ENCODE data around the gene MAP4K3.

The MAP4K3 gene

GRCh38 chr2:39418491-39418890 lies 18.6 kb downstream of the MAP4K3 start:
- TF ChIP-seq ZNF274 (IDR thresholded peaks at IDR 0.05; ENCODE audit: low read depth, low read length): no peak
- TF ChIP-seq SUZ12 (IDR thresholded peaks at IDR 0.05; ENCODE audit: extremely low read depth, insufficient read depth, insufficient read length): no peak
- no peak for TF ChIP-seq YY1 (IDR thresholded peaks at IDR 0.05; ENCODE audit: insufficient read depth, insufficient read length)
- no peak for DNase-seq (ENCODE audit: low read depth, low spot score)
- Histone ChIP-seq H3K4me1 (ENCODE audit: insufficient read depth, insufficient read length) (no peaks in the 10 kb centered on the region), H3K9me3 (ENCODE audit: insufficient read depth, low read length) (no peaks in the 10 kb centered on the region), H3K27me3 (ENCODE audit: insufficient read depth, insufficient read length) (no peaks in the 10 kb centered on the region), H3K4me3 (ENCODE audit: insufficient read length, low read depth) (no peak overlapping the region), H3K36me3 (ENCODE audit: insufficient read depth, insufficient read length, low read length) (no peaks in the 10 kb centered on the region), H3K9ac (ENCODE audit: insufficient read length, low read depth) (no peak overlapping the region)

DNA sequence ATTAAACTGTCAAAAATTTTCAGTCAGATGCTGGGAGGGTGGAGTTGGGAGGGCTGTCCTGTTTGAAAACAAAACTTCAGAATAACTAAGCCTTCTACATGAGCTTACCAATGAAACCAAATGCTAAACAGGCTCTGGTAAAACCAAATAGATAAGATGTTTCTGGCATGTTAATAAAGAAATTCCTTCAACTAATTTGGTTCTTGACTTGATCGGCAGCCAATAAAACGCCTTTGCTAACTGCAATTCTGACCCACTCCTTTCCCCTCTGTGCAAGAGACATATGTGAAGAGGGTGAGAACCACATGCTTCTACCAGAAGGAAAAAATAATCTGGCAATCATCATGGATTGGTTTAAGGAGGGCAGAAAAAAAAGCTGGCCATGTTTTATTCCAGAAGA lies 20.9 kb downstream of the MAP4K3 start:
- DNase-seq (ENCODE audit: low read depth, low spot score): no peak

GRCh38 chr2:39413063-39413737 lies 23.9 kb downstream of the MAP4K3 start:
- Histone ChIP-seq H3K4me3 (ENCODE audit: insufficient read length, low read depth) (no peak overlapping the region), H3K9ac (ENCODE audit: insufficient read length, low read depth) (no peak overlapping the region), H3K4me1 (ENCODE audit: insufficient read depth, insufficient read length) (no peaks in the 10 kb centered on the region), H3K27me3 (ENCODE audit: insufficient read depth, insufficient read length) (no peaks in the 10 kb centered on the region), H3K36me3 (ENCODE audit: insufficient read depth, insufficient read length, low read length) (no peaks in the 10 kb centered on the region), H3K9me3 (ENCODE audit: insufficient read depth, low read length) (no peaks in the 10 kb centered on the region)
- no peak for DNase-seq (ENCODE audit: low read depth, low spot score)
- TF ChIP-seq SUZ12 (IDR thresholded peaks at IDR 0.05; ENCODE audit: extremely low read depth, insufficient read depth, insufficient read length) (no peak), ZNF274 (IDR thresholded peaks at IDR 0.05; ENCODE audit: low read depth, low read length) (no peak), YY1 (IDR thresholded peaks at IDR 0.05; ENCODE audit: insufficient read depth, insufficient read length) (no peak)

More for the DNA sequence above, 20.9 kb downstream of the MAP4K3 start:
- no peak overlapping the region for H3K9ac ChIP-seq (ENCODE audit: insufficient read length, low read depth)
- no peaks in the 10 kb centered on the region for H3K36me3 ChIP-seq (ENCODE audit: insufficient read depth, insufficient read length, low read length)
- H3K9me3 ChIP-seq (ENCODE audit: insufficient read depth, low read length): no peaks in the 10 kb centered on the region
- H3K4me1 ChIP-seq (ENCODE audit: insufficient read depth, insufficient read length): no peaks in the 10 kb centered on the region
- TF ChIP-seq ZNF274 (IDR thresholded peaks at IDR 0.05; ENCODE audit: low read depth, low read length) (no peak), YY1 (IDR thresholded peaks at IDR 0.05; ENCODE audit: insufficient read depth, insufficient read length) (no peak), SUZ12 (IDR thresholded peaks at IDR 0.05; ENCODE audit: extremely low read depth, insufficient read depth, insufficient read length) (no peak)
- no peak overlapping the region for H3K4me3 ChIP-seq (ENCODE audit: insufficient read length, low read depth)
- no peaks in the 10 kb centered on the region for H3K27me3 ChIP-seq (ENCODE audit: insufficient read depth, insufficient read length)

GRCh38 chr2:39411181-39411944 lies 25.7 kb downstream of the MAP4K3 start:
- H3K4me3 ChIP-seq (ENCODE audit: insufficient read length, low read depth): no peak overlapping the region
- H3K9me3 ChIP-seq (ENCODE audit: insufficient read depth, low read length): no peaks in the 10 kb centered on the region
- H3K36me3 ChIP-seq (ENCODE audit: insufficient read depth, insufficient read length, low read length): no peaks in the 10 kb centered on the region
- H3K9ac ChIP-seq (ENCODE audit: insufficient read length, low read depth): no peak overlapping the region
- no peak for TF ChIP-seq ZNF274 (IDR thresholded peaks at IDR 0.05; ENCODE audit: low read depth, low read length)
- TF ChIP-seq SUZ12 (IDR thresholded peaks at IDR 0.05; ENCODE audit: extremely low read depth, insufficient read depth, insufficient read length): no peak
- TF ChIP-seq YY1 (IDR thresholded peaks at IDR 0.05; ENCODE audit: insufficient read depth, insufficient read length): no peak
- DNase-seq (ENCODE audit: low read depth, low spot score): no peak
- H3K27me3 ChIP-seq (ENCODE audit: insufficient read depth, insufficient read length): no peaks in the 10 kb centered on the region
- H3K4me1 ChIP-seq (ENCODE audit: insufficient read depth, insufficient read length): no peaks in the 10 kb centered on the region

- no peak for DNase-seq (ENCODE audit: low read depth, low spot score)
- Histone ChIP-seq H3K27me3 (ENCODE audit: insufficient read depth, insufficient read length) (no peaks in the 10 kb centered on the region), H3K9me3 (ENCODE audit: insufficient read depth, low read length) (no peaks in the 10 kb centered on the region), H3K9ac (ENCODE audit: insufficient read length, low read depth) (no peak overlapping the region), H3K36me3 (ENCODE audit: insufficient read depth, insufficient read length, low read length) (no peaks in the 10 kb centered on the region), H3K4me3 (ENCODE audit: insufficient read length, low read depth) (no peak overlapping the region), H3K4me1 (ENCODE audit: insufficient read depth, insufficient read length) (no peaks in the 10 kb centered on the region)
- no peak for TF ChIP-seq SUZ12 (IDR thresholded peaks at IDR 0.05; ENCODE audit: extremely low read depth, insufficient read depth, insufficient read length)
Observed at GRCh38 chr2:39409697-39410389, 27.2 kb downstream of the MAP4K3 start.

GRCh38 chr2:39408351-39409136 lies 28.5 kb downstream of the MAP4K3 start:
- Histone ChIP-seq H3K9me3 (ENCODE audit: insufficient read depth, low read length) (no peaks in the 10 kb centered on the region), H3K4me1 (ENCODE audit: insufficient read depth, insufficient read length) (no peaks in the 10 kb centered on the region), H3K4me3 (ENCODE audit: insufficient read length, low read depth) (no peak overlapping the region), H3K9ac (ENCODE audit: insufficient read length, low read depth) (no peak overlapping the region), H3K27me3 (ENCODE audit: insufficient read depth, insufficient read length) (no peaks in the 10 kb centered on the region), H3K36me3 (ENCODE audit: insufficient read depth, insufficient read length, low read length) (no peaks in the 10 kb centered on the region)
- no peak for DNase-seq (ENCODE audit: low read depth, low spot score)
- TF ChIP-seq YY1 (IDR thresholded peaks at IDR 0.05; ENCODE audit: insufficient read depth, insufficient read length) (no peak), SUZ12 (IDR thresholded peaks at IDR 0.05; ENCODE audit: extremely low read depth, insufficient read depth, insufficient read length) (no peak), ZNF274 (IDR thresholded peaks at IDR 0.05; ENCODE audit: low read depth, low read length) (no peak)

Data from NT2/D1 (cell line).